Measurements from ENCODE around the gene MAP7D1. TPM values are rescaled to one million over a fixed set of nuclear protein-coding genes. Genes with fewer than 3 reads are reported as not detected.

Gene MAP7D1
- total RNA-seq, 6 experiments from 2014 or later: 202 to 234 (median 210) TPM

GRCh38 chr1:36111151-36111550 is 44.8 kb upstream of the MAP7D1 start:
- DNase-seq: no peak
- H3K9me3 Mint-ChIP-seq: no peaks in the 10 kb centered on the region
- H3K4me3 Mint-ChIP-seq: no peak overlapping the region
- TF ChIP-seq CTCF (IDR thresholded peaks at IDR 0.05): no peak
- peak overlapping the region; percentile 33; the same call in 1 of the 2 replicates for H3K27ac Mint-ChIP-seq
- peaks cover 69% of the 10 kb centered on the region for H3K4me1 Mint-ChIP-seq (ENCODE audit: low read depth)
- H3K27me3 Mint-ChIP-seq (ENCODE audit: insufficient read depth): peaks cover 1% of the 10 kb centered on the region
- no peaks in the 10 kb centered on the region for H3K36me3 Mint-ChIP-seq (ENCODE audit: low read depth)

- TF ChIP-seq CTCF (IDR thresholded peaks at IDR 0.05): no peak
- Mint-ChIP-seq H3K4me3 (no peak overlapping the region), H3K27ac (no peak overlapping the region), H3K27me3 (ENCODE audit: insufficient read depth) (peaks cover 1% of the 10 kb centered on the region), H3K36me3 (ENCODE audit: low read depth) (no peaks in the 10 kb centered on the region), H3K4me1 (ENCODE audit: low read depth) (peaks cover 77% of the 10 kb centered on the region), H3K9me3 (no peaks in the 10 kb centered on the region)
- no peak for DNase-seq
These were observed 43.1 kb upstream of the MAP7D1 start for GRCh38 chr1:36112823-36113222.

GRCh38 chr1:36114371-36114770 is 41.6 kb upstream of the MAP7D1 start:
- Mint-ChIP-seq H3K4me1 (ENCODE audit: low read depth) (peaks cover 63% of the 10 kb centered on the region), H3K27me3 (ENCODE audit: insufficient read depth) (peaks cover 1% of the 10 kb centered on the region), H3K4me3 (peak overlapping the region; percentile 50; the same call in 1 of the 2 replicates), H3K27ac (peak overlapping the region; percentile 98), H3K9me3 (no peaks in the 10 kb centered on the region), H3K36me3 (ENCODE audit: low read depth) (no peaks in the 10 kb centered on the region)
- no peak for TF ChIP-seq CTCF (IDR thresholded peaks at IDR 0.05)
- no peak for DNase-seq

- peak overlapping the region; percentile 98 for H3K27ac Mint-ChIP-seq
- DNase-seq: peak; percentile 75
- peak overlapping the region; percentile 74 for H3K4me3 Mint-ChIP-seq
- no peaks in the 10 kb centered on the region for H3K36me3 Mint-ChIP-seq (ENCODE audit: low read depth)
- H3K9me3 Mint-ChIP-seq: no peaks in the 10 kb centered on the region
- peaks cover 3% of the 10 kb centered on the region for H3K27me3 Mint-ChIP-seq (ENCODE audit: insufficient read depth)
- TF ChIP-seq CTCF (IDR thresholded peaks at IDR 0.05): no peak
- peaks cover 64% of the 10 kb centered on the region for H3K4me1 Mint-ChIP-seq (ENCODE audit: low read depth)
These were observed 40.7 kb upstream of the MAP7D1 start for GRCh38 chr1:36115200-36115669.

GRCh38 chr1:36115931-36116330 is 40.0 kb upstream of the MAP7D1 start:
- H3K4me3 Mint-ChIP-seq: peak overlapping the region; percentile 74; the same call in 1 of the 2 replicates
- H3K4me1 Mint-ChIP-seq (ENCODE audit: low read depth): peaks cover 58% of the 10 kb centered on the region
- no peaks in the 10 kb centered on the region for H3K36me3 Mint-ChIP-seq (ENCODE audit: low read depth)
- no peaks in the 10 kb centered on the region for H3K9me3 Mint-ChIP-seq
- peak overlapping the region; percentile 98 for H3K27ac Mint-ChIP-seq
- DNase-seq: peak; percentile 19
- peaks cover 3% of the 10 kb centered on the region for H3K27me3 Mint-ChIP-seq (ENCODE audit: insufficient read depth)
- TF ChIP-seq CTCF (IDR thresholded peaks at IDR 0.05): no peak

- Mint-ChIP-seq H3K4me3 (no peak overlapping the region), H3K27me3 (ENCODE audit: insufficient read depth) (peaks cover 3% of the 10 kb centered on the region), H3K9me3 (no peaks in the 10 kb centered on the region), H3K36me3 (ENCODE audit: low read depth) (no peaks in the 10 kb centered on the region), H3K4me1 (ENCODE audit: low read depth) (peaks cover 51% of the 10 kb centered on the region), H3K27ac (peak overlapping the region; percentile 98)
- TF ChIP-seq CTCF (IDR thresholded peaks at IDR 0.05): no peak
- DNase-seq: no peak
These were observed 39.1 kb upstream of the MAP7D1 start for GRCh38 chr1:36116901-36117300.
